OCI-LY1 (cell line): ENCODE results near the gene SPPL3.
"Not testable (repeated sequence)": the region's sequence is repeated elsewhere in the genome, so short reads cannot be mapped to it uniquely, and the experiment has no call there.

Source experiments
- EZH2 ChIP-seq: fragments of 200-600 bp; sonication (generic), shearing (Covaris generic); IDR thresholded peaks from 2 replicates; pipeline ENCODE4 v1.8.0; 2017; ENCODE audit warnings: borderline replicate concordance, mixed run types, mild to moderate bottlenecking, antibody characterized with exemption, low read length, moderate library complexity, mixed read lengths
- TF ChIP-seq, protein P1 (sequence below): fragments of 200-600 bp; sonication (generic), shearing (Covaris generic); IDR thresholded peaks from 2 replicates; pipeline ENCODE4 v1.5.1; 2017; ENCODE audit warnings: mild to moderate bottlenecking, antibody characterized with exemption, low read length, moderate library complexity, mixed read lengths

DNA sequence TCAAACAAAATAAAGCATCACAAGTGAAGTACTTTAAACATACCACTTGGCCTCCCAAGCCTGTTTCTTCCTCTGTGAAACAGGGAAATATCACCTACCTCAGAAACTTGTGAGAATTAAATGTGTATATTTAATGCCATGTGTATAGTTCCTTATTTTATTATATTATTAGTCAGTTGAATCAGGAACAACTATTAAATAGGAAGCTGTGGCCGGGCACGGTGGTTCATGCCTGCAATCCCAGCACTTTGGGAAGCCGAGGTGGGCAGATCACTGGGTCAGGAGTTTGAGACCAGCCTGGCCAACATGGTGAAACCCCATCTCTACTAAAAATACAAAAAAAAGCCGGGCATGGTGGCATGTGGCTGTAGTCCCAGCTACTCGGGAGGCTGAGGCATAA is 3.1 kb downstream of the SPPL3 start:
- TF ChIP-seq, protein P1, sequence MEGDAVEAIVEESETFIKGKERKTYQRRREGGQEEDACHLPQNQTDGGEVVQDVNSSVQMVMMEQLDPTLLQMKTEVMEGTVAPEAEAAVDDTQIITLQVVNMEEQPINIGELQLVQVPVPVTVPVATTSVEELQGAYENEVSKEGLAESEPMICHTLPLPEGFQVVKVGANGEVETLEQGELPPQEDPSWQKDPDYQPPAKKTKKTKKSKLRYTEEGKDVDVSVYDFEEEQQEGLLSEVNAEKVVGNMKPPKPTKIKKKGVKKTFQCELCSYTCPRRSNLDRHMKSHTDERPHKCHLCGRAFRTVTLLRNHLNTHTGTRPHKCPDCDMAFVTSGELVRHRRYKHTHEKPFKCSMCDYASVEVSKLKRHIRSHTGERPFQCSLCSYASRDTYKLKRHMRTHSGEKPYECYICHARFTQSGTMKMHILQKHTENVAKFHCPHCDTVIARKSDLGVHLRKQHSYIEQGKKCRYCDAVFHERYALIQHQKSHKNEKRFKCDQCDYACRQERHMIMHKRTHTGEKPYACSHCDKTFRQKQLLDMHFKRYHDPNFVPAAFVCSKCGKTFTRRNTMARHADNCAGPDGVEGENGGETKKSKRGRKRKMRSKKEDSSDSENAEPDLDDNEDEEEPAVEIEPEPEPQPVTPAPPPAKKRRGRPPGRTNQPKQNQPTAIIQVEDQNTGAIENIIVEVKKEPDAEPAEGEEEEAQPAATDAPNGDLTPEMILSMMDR, result not testable (repeated sequence)
- TF ChIP-seq EZH2, result not testable (repeated sequence)
